ENCODE results near the gene TAOK3.
"Not testable (repeated sequence)": the region's sequence is repeated elsewhere in the genome, so short reads cannot be mapped to it uniquely, and the experiment has no call there.

GRCh38 chr12:118245886-118246285 lies 126.8 kb downstream of the TAOK3 start:
- not testable (repeated sequence) for TF ChIP-seq SAP30 (IDR thresholded peaks at IDR 0.05; ENCODE audit: insufficient read depth, insufficient replicate concordance, low read length); TEAD4 (IDR thresholded peaks at IDR 0.05; ENCODE audit: low read depth, low read length)
- TF ChIP-seq, protein P1, sequence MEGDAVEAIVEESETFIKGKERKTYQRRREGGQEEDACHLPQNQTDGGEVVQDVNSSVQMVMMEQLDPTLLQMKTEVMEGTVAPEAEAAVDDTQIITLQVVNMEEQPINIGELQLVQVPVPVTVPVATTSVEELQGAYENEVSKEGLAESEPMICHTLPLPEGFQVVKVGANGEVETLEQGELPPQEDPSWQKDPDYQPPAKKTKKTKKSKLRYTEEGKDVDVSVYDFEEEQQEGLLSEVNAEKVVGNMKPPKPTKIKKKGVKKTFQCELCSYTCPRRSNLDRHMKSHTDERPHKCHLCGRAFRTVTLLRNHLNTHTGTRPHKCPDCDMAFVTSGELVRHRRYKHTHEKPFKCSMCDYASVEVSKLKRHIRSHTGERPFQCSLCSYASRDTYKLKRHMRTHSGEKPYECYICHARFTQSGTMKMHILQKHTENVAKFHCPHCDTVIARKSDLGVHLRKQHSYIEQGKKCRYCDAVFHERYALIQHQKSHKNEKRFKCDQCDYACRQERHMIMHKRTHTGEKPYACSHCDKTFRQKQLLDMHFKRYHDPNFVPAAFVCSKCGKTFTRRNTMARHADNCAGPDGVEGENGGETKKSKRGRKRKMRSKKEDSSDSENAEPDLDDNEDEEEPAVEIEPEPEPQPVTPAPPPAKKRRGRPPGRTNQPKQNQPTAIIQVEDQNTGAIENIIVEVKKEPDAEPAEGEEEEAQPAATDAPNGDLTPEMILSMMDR (IDR thresholded peaks at IDR 0.05; ENCODE audit: control extremely low read depth in 1 of 3, insufficient read depth in 1 of 3, low read depth in 1 of 3, low read length in 3 of 3): not testable (repeated sequence)
